ENCODE measurements around the gene PCDHA2.
"Not testable (repeated sequence)": the region's sequence is repeated elsewhere in the genome, so short reads cannot be mapped to it uniquely, and the experiment has no call there.

The PCDHA2 gene

GRCh38 chr5:140794595-140795258, at the start of gene PCDHA2:
Gene PCDHA2 (plus strand): TSS chr5:140794852.
- no peak for DNase-seq

- DNase-seq, result no peak
Observed at GRCh38 chr5:140753561-140753960, 41.1 kb upstream of the PCDHA2 start.

GRCh38 chr5:140764177-140764973, 30.3 kb upstream of the PCDHA2 start:
- no peak for DNase-seq

GRCh38 chr5:140767444-140767843, 27.2 kb upstream of the PCDHA2 start:
- no peak for DNase-seq

GRCh38 chr5:140780512-140780911, 14.1 kb upstream of the PCDHA2 start:
- no peak for DNase-seq

GRCh38 chr5:140785905-140786686, 8.6 kb upstream of the PCDHA2 start, which contains the start of gene PCDHA1:
Gene PCDHA1 (plus strand): TSS chr5:140786140.
- no peak for DNase-seq

GRCh38 chr5:140787422-140787821, 7.2 kb upstream of the PCDHA2 start:
- DNase-seq, result not testable (repeated sequence)

- not testable (repeated sequence) for DNase-seq
Observed at GRCh38 chr5:140787849-140788504, 6.7 kb upstream of the PCDHA2 start.

- DNase-seq, result no peak
Observed at GRCh38 chr5:140791089-140791488, 3.6 kb upstream of the PCDHA2 start.

- DNase-seq, result no peak
Observed at GRCh38 chr5:140795259-140795641, 598 bp downstream of the PCDHA2 start.

GRCh38 chr5:140796072-140796717, 1.5 kb downstream of the PCDHA2 start:
- not testable (repeated sequence) for DNase-seq

- DNase-seq, result no peak
Observed at GRCh38 chr5:140796718-140797095, 2.1 kb downstream of the PCDHA2 start.

GRCh38 chr5:140800816-140801493, 6.3 kb downstream of the PCDHA2 start, which contains the start of gene PCDHA3:
Gene PCDHA3 (plus strand): TSS chr5:140801057.
- DNase-seq, result no peak

GRCh38 chr5:140801494-140801841, 6.8 kb downstream of the PCDHA2 start:
- no peak for DNase-seq

- not testable (repeated sequence) for DNase-seq
Observed at GRCh38 chr5:140802381-140802780, 7.7 kb downstream of the PCDHA2 start.

- no peak for DNase-seq
Observed at GRCh38 chr5:140802781-140803271, 8.2 kb downstream of the PCDHA2 start.

GRCh38 chr5:140806834-140807775, 12.5 kb downstream of the PCDHA2 start, which contains the start of gene PCDHA4:
Gene PCDHA4 (plus strand): TSS chr5:140807068.
- DNase-seq, result no peak

GRCh38 chr5:140808241-140808888, 13.7 kb downstream of the PCDHA2 start:
- not testable (repeated sequence) for DNase-seq

GRCh38 chr5:140808889-140809291, 14.2 kb downstream of the PCDHA2 start:
- DNase-seq, result no peak
